Neural progenitor cell (in vitro differentiated cells): ENCODE results near the gene MYOG. TPM values are rescaled to one million over a fixed set of nuclear protein-coding genes. Genes with fewer than 3 reads are reported as not detected.

Experiments
- DNase-seq: peaks from one replicate; pipeline ENCODE4 v3.0.0-alpha.2; 2016; ENCODE audit warnings: low spot score
- H2AFZ ChIP-seq: fragments of 200-600 bp; sonication (generic); replicated peaks from 2 replicates; pipeline ENCODE4 v1.6.1; 2016; ENCODE audit warnings: antibody characterized with exemption
- H3F3A ChIP-seq: fragments of 200-600 bp; sonication (generic); 2 replicates; pipeline ENCODE4 v1.6.1; 2016; ENCODE audit warnings: antibody characterized with exemption, low read depth
- H3K27ac ChIP-seq: fragments of 200-600 bp; sonication (generic); 2 replicates; pipeline ENCODE4 v1.5.1; 2016; ENCODE audit warnings: mild to moderate bottlenecking
- H3K27me3 ChIP-seq: fragments of 200-600 bp; sonication (generic); 2 replicates; pipeline ENCODE4 v1.6.1; 2016; ENCODE audit warnings: mild to moderate bottlenecking, moderate library complexity
- H3K36me3 ChIP-seq: fragments of 200-600 bp; sonication (generic); 2 replicates; pipeline ENCODE4 v1.5.1; 2016
- H3K4me1 ChIP-seq: fragments of 200-600 bp; sonication (generic); 2 replicates; pipeline ENCODE4 v1.6.1; 2016; ENCODE audit warnings: mixed run types
- H3K4me2 ChIP-seq: fragments of 200-600 bp; sonication (generic); 2 replicates; pipeline ENCODE4 v1.6.1; 2016
- H3K4me3 ChIP-seq: fragments of 200-600 bp; sonication (generic); 2 replicates; pipeline ENCODE4 v1.5.1; 2016
- H3K79me2 ChIP-seq: fragments of 200-600 bp; sonication (generic); 2 replicates; pipeline ENCODE4 v1.6.1; 2016; ENCODE audit warnings: low read depth
- H3K9ac ChIP-seq: fragments of 200-600 bp; sonication (generic); 2 replicates; pipeline ENCODE4 v1.6.1; 2016
- H3K9me3 ChIP-seq: fragments of 200-600 bp; sonication (generic); 2 replicates; pipeline ENCODE4 v1.5.1; 2016; ENCODE audit warnings: low read depth
- H4K20me1 ChIP-seq: fragments of 200-600 bp; sonication (generic); 2 replicates; pipeline ENCODE4 v1.6.1; 2016; ENCODE audit warnings: low read depth
- H3K27ac Mint-ChIP-seq: 3 replicates; pipeline ENCODE4 v1.8.0; 2021; ENCODE audit warnings: mixed read lengths
- H3K27me3 Mint-ChIP-seq: 2 replicates; pipeline ENCODE4 v1.8.0; 2022; ENCODE audit warnings: low read depth, mild to moderate bottlenecking, inconsistent platforms, moderate library complexity, mixed read lengths; ENCODE audit not compliant: insufficient read depth
- H3K36me3 Mint-ChIP-seq: 3 replicates; pipeline ENCODE4 v1.8.0; 2021; ENCODE audit warnings: mixed read lengths
- H3K4me1 Mint-ChIP-seq: 3 replicates; pipeline ENCODE4 v1.8.0; 2021; ENCODE audit warnings: mixed read lengths
- H3K4me3 Mint-ChIP-seq: 3 replicates; pipeline ENCODE4 v1.8.0; 2021; ENCODE audit warnings: mild to moderate bottlenecking, moderate library complexity, mixed read lengths
- H3K9me3 Mint-ChIP-seq: 3 replicates; pipeline ENCODE4 v1.8.0; 2020; ENCODE audit warnings: mixed read lengths
- CTCF ChIP-seq: fragments of 200-600 bp; sonication (generic); IDR thresholded peaks from 2 replicates; pipeline ENCODE4 v1.5.1; 2017; ENCODE audit warnings: antibody characterized with exemption, mild to moderate bottlenecking
- EZH2 ChIP-seq: fragments of 200-600 bp; sonication (generic); IDR thresholded peaks from 2 replicates; pipeline ENCODE4 v1.6.1; 2017; ENCODE audit warnings: antibody characterized with exemption, mild to moderate bottlenecking, moderate library complexity
- EZH2phosphoT487 ChIP-seq: fragments of 200-600 bp; sonication (generic); IDR thresholded peaks from 2 replicates; pipeline ENCODE4 v1.6.1; 2017; ENCODE audit warnings: antibody characterized with exemption
- total RNA-seq: library from RNA; depleted of rRNA; stranded (reverse); fragments of >200 nt; gene quantifications from 2 replicates; pipeline ENCODE4 v1.2.3, GENCODE V29; 2015; ENCODE audit warnings: low replicate concordance

Gene MYOG
- total RNA-seq, 1 donor from 2014 or later = not detected

DNA sequence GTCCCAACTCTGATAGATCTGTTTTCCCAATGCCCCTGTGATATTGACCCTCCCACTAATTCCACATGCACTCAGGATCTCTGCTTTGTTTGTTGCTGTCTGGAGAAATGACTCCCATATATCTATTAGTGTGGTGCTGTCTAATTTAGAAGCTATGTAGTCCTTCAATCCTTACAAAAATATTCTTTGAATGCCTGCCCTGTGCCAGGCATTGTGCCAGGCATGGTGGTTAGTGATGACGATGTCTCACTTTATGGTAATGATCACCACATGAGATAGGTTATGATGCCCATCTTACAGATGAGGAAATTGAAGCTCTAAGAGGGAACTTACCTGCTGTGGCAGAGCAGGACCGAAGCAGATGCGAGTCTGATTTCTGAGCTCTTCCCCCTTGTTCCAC lies 12.9 kb downstream of the MYOG start:
- no peak for TF ChIP-seq EZH2
- no peak for TF ChIP-seq CTCF
- no peak for TF ChIP-seq EZH2phosphoT487
- no peak overlapping the region for H2AFZ ChIP-seq
- no peak overlapping the region for H3K27ac ChIP-seq
- Mint-ChIP-seq H3K27me3 (peaks cover 2% of the 10 kb centered on the region), H3K27ac (no peak overlapping the region), H3K9me3 (no peaks in the 10 kb centered on the region), H3K4me3 (no peak overlapping the region), H3K36me3 (peaks cover 9% of the 10 kb centered on the region), H3K4me1 (peaks cover 17% of the 10 kb centered on the region)
- no peaks in the 10 kb centered on the region for H3F3A ChIP-seq
- H3K79me2 ChIP-seq = no peaks in the 10 kb centered on the region
- no peak for DNase-seq
- H3K9ac ChIP-seq = no peak overlapping the region
- no peaks in the 10 kb centered on the region for H3K4me1 ChIP-seq
- no peak overlapping the region for H3K4me3 ChIP-seq
- H3K36me3 ChIP-seq = no peaks in the 10 kb centered on the region
- H3K27me3 ChIP-seq = peaks cover 51% of the 10 kb centered on the region
- H3K9me3 ChIP-seq = no peaks in the 10 kb centered on the region
- peaks cover 4% of the 10 kb centered on the region for H4K20me1 ChIP-seq
- no peak overlapping the region for H3K4me2 ChIP-seq

DNA sequence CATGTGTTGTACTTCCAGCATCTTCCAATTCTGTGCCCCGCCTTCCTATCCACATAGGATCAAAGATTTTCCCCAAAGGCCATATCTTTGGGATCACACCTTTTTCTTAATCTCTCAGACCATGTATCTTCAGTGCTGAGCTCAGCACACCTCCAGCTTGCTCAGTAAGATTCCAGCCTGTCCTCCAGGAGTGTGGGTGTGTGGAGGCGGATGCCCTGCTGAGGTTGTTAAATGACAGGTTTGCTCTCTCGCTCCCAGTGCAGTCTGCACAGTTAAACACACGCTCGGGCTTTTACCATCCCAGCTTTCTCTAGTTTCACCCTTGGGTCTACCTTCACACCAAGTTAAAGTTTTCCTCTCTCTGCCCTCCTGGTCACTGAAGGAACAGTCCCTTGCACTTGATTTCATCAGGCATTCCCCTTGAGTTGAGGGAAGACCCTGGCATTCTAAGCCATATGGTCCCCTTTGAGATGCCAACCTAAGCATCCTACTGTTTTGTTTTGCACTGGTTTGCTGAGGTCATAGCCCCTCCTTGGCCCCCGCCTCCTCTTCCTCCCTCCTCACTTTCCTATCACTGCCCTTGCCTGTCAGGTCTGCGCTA lies 13.7 kb downstream of the MYOG start:
- peaks cover 17% of the 10 kb centered on the region for H3K4me1 Mint-ChIP-seq
- H3K27me3 Mint-ChIP-seq = peaks cover 2% of the 10 kb centered on the region
- Histone ChIP-seq H3K9me3 (no peaks in the 10 kb centered on the region), H3K4me3 (no peak overlapping the region), H3K27ac (no peak overlapping the region), H2AFZ (no peak overlapping the region), H3K9ac (no peak overlapping the region), H3K4me2 (no peak overlapping the region), H3K36me3 (no peaks in the 10 kb centered on the region), H3K27me3 (peaks cover 43% of the 10 kb centered on the region), H3K4me1 (no peaks in the 10 kb centered on the region), H3F3A (no peaks in the 10 kb centered on the region), H4K20me1 (peaks cover 4% of the 10 kb centered on the region), H3K79me2 (no peaks in the 10 kb centered on the region)
- H3K36me3 Mint-ChIP-seq = peaks cover 9% of the 10 kb centered on the region
- DNase-seq = no peak
- no peaks in the 10 kb centered on the region for H3K9me3 Mint-ChIP-seq
- H3K27ac Mint-ChIP-seq = no peak overlapping the region
- H3K4me3 Mint-ChIP-seq = no peak overlapping the region
- TF ChIP-seq EZH2 (no peak), EZH2phosphoT487 (no peak), CTCF (no peak)

GRCh38 chr1:203069030-203069747 lies 16.6 kb downstream of the MYOG start:
- H3K9ac ChIP-seq = no peak overlapping the region
- no peak for TF ChIP-seq EZH2phosphoT487
- no peak for TF ChIP-seq CTCF
- no peak for TF ChIP-seq EZH2
- H3K27me3 Mint-ChIP-seq = peaks cover 2% of the 10 kb centered on the region
- H3K9me3 ChIP-seq = no peaks in the 10 kb centered on the region
- no peak overlapping the region for H2AFZ ChIP-seq
- no peaks in the 10 kb centered on the region for H3K79me2 ChIP-seq
- H3K27ac Mint-ChIP-seq = peak overlapping the region; percentile 29
- H3K4me2 ChIP-seq = no peak overlapping the region
- H4K20me1 ChIP-seq = no peaks in the 10 kb centered on the region
- peaks cover 5% of the 10 kb centered on the region for H3K4me1 ChIP-seq
- H3K9me3 Mint-ChIP-seq = no peaks in the 10 kb centered on the region
- no peak overlapping the region for H3K27ac ChIP-seq
- peaks cover 14% of the 10 kb centered on the region for H3K27me3 ChIP-seq
- no peak for DNase-seq
- no peak overlapping the region for H3K4me3 ChIP-seq
- H3K4me1 Mint-ChIP-seq = peaks cover 21% of the 10 kb centered on the region
- no peak overlapping the region for H3K4me3 Mint-ChIP-seq
- no peaks in the 10 kb centered on the region for H3F3A ChIP-seq
- peaks cover 5% of the 10 kb centered on the region for H3K36me3 Mint-ChIP-seq
- H3K36me3 ChIP-seq = no peaks in the 10 kb centered on the region
